Colonic mucosa (tissue), 4 donors: Measurements from ENCODE around the gene RPS6KA3. TPM values are rescaled to one million over a fixed set of nuclear protein-coding genes. Genes with fewer than 3 reads are reported as not detected.

Experiments used
- DNase-seq: peaks from one replicate; pipeline ENCODE4 v3.0.0-alpha.2; 2020
- H3K27ac ChIP-seq: fragments of 200-600 bp; one replicate; pipeline ENCODE4 v1.8.0; 2021
- H3K27me3 ChIP-seq: fragments of 200-600 bp; one replicate; pipeline ENCODE4 v1.8.0; 2021
- H3K36me3 ChIP-seq: fragments of 200-600 bp; one replicate; pipeline ENCODE4 v1.8.0; 2021
- H3K4me1 ChIP-seq: fragments of 200-600 bp; one replicate; pipeline ENCODE4 v1.8.0; 2021; ENCODE audit warnings: mild to moderate bottlenecking
- H3K4me3 ChIP-seq: fragments of 200-600 bp; one replicate; pipeline ENCODE4 v1.8.0; 2021
- H3K9ac ChIP-seq, 2 donors: one replicate each; pipeline ENCODE4 v1.7.0; 2013; ENCODE audit warnings: control low read depth in 2 of 2, low read depth in 2 of 2, low read length in 2 of 2
- H3K9me3 ChIP-seq: fragments of 200-600 bp; one replicate; pipeline ENCODE4 v1.8.0; 2021
- CTCF ChIP-seq: fragments of 200-600 bp; IDR thresholded peaks from one replicate; pipeline ENCODE4 v1.8.0; 2022; ENCODE audit warnings: antibody characterized with exemption, mild to moderate bottlenecking
- intact Hi-C: fragments of 100-400 bp; cut with DNase I; formaldehyde crosslinking; loops from one replicate; pipeline ENCODE4 v1.14.1; 2022
- total RNA-seq, 2 donors: library from RNA; stranded (reverse); fragmentation: NEBNext Ultra II Directional in 1 of 2; extraction: Animal tissue kit (Norgen Biotek cat#: 25700) in 1 of 2; gene quantifications; one replicate each; pipeline ENCODE4 v1.2.1, GENCODE V29; 2021
- donor health status: healthy.
- donor health status: DM: no; HTN: no; CAD: no.
- donor health status: DM: no; HTN: no; CAD: no.

RPS6KA3 gene
- total RNA-seq, 2 donors from 2014 or later, result 77.0 to 110 TPM

- no peaks in the 10 kb centered on the region for H3K4me1 ChIP-seq
Measured at GRCh38 chrX:20284992-20285391, 18.3 kb upstream of the RPS6KA3 start.

GRCh38 chrX:20284444-20284843 is 17.7 kb upstream of the RPS6KA3 start:
- no peak for TF ChIP-seq CTCF
- Histone ChIP-seq H3K9me3 (no peaks in the 10 kb centered on the region), H3K9ac (no peak overlapping the region), H3K27ac (no peak overlapping the region), H3K27me3 (no peaks in the 10 kb centered on the region), H3K4me3 (no peak overlapping the region), H3K4me1 (no peaks in the 10 kb centered on the region), H3K36me3 (no peaks in the 10 kb centered on the region)
- intact Hi-C loops, result no loop called here
- no peak for DNase-seq

More at GRCh38 chrX:20284992-20285391, 18.3 kb upstream of the RPS6KA3 start:
- DNase-seq, result no peak
- TF ChIP-seq CTCF, result no peak
- Histone ChIP-seq H3K9ac (no peak overlapping the region), H3K4me3 (no peak overlapping the region), H3K27me3 (no peaks in the 10 kb centered on the region), H3K27ac (no peak overlapping the region), H3K9me3 (no peaks in the 10 kb centered on the region), H3K36me3 (no peaks in the 10 kb centered on the region)
- intact Hi-C loops, result no loop called here

- no peak for DNase-seq
- Histone ChIP-seq H3K4me3 (no peak overlapping the region), H3K9me3 (no peaks in the 10 kb centered on the region), H3K36me3 (no peaks in the 10 kb centered on the region), H3K9ac (no peak overlapping the region), H3K4me1 (no peaks in the 10 kb centered on the region), H3K27ac (no peak overlapping the region), H3K27me3 (no peaks in the 10 kb centered on the region)
- intact Hi-C loops, result no loop called here
- no peak for TF ChIP-seq CTCF
Measured at GRCh38 chrX:20280938-20281337, 14.2 kb upstream of the RPS6KA3 start.

- Histone ChIP-seq H3K27ac (no peak overlapping the region), H3K27me3 (no peaks in the 10 kb centered on the region), H3K9me3 (no peaks in the 10 kb centered on the region), H3K36me3 (no peaks in the 10 kb centered on the region), H3K9ac (no peak overlapping the region), H3K4me1 (no peaks in the 10 kb centered on the region), H3K4me3 (no peak overlapping the region)
- TF ChIP-seq CTCF, result no peak
- no peak for DNase-seq
- intact Hi-C loops, result no loop called here
Measured at GRCh38 chrX:20274121-20274520, 7.4 kb upstream of the RPS6KA3 start.

GRCh38 chrX:20271730-20272129 is 5.0 kb upstream of the RPS6KA3 start:
- intact Hi-C loops, result no loop called here
- no peak for DNase-seq
- no peak for TF ChIP-seq CTCF
- H3K36me3 ChIP-seq, result no peaks in the 10 kb centered on the region
- H3K9me3 ChIP-seq, result no peaks in the 10 kb centered on the region
- no peak overlapping the region for H3K27ac ChIP-seq
- no peaks in the 10 kb centered on the region for H3K27me3 ChIP-seq
- H3K9ac ChIP-seq, result no peak overlapping the region
- no peaks in the 10 kb centered on the region for H3K4me1 ChIP-seq
- H3K4me3 ChIP-seq, result no peak overlapping the region

- no peaks in the 10 kb centered on the region for H3K4me1 ChIP-seq
- TF ChIP-seq CTCF, result no peak
- H3K27ac ChIP-seq, result no peak overlapping the region
- H3K9me3 ChIP-seq, result no peaks in the 10 kb centered on the region
- no peaks in the 10 kb centered on the region for H3K36me3 ChIP-seq
- no peak overlapping the region for H3K9ac ChIP-seq
- intact Hi-C loops, result no loop called here
- no peaks in the 10 kb centered on the region for H3K27me3 ChIP-seq
- DNase-seq, result no peak
- no peak overlapping the region for H3K4me3 ChIP-seq
Measured at GRCh38 chrX:20271186-20271585, 4.5 kb upstream of the RPS6KA3 start.
